K562 (cell line): Measurements from ENCODE around the gene PNPO. TPM values are rescaled to one million over a fixed set of nuclear protein-coding genes. Genes with fewer than 3 reads are reported as not detected.

Experiments used
- CREB1 ChIP-seq, 2 experiments: sonication (generic) in 1 of 2; formaldehyde crosslinking in 1 of 2; IDR thresholded peaks; 2 replicates each; pipeline versions ENCODE4 v1.6.1 to v1.8.0; 2012 to 2022; ENCODE audit warnings: inconsistent platforms in 1 of 2, mild to moderate bottlenecking in 1 of 2, missing genetic modification reagents in 1 of 2, moderate library complexity in 1 of 2
- PHF8 ChIP-seq: fragments of 200-600 bp; sonication (generic); IDR thresholded peaks from 2 replicates; pipeline ENCODE4 v1.6.1; 2012; ENCODE audit warnings: mixed run types, mild to moderate bottlenecking, inconsistent platforms, low read length, moderate library complexity, borderline replicate concordance
- RBM25 ChIP-seq: fragments of 200-400 bp; formaldehyde crosslinking; IDR thresholded peaks from 2 replicates; pipeline ENCODE4 v1.6.1; 2018; ENCODE audit warnings: low read length, low read depth, moderate library complexity; ENCODE audit not compliant: severe bottlenecking
- polyA plus RNA-seq, 8 experiments: library from polyadenylated mRNA; depleted of rRNA in 4 of 8; stranded (reverse) in 5 of 8; unstranded in 3 of 8; fragments of >200 nt; fragmentation: Nextera tagmentation in 2 of 8; fragmentation: Illumina TruSeq in 1 of 8; extraction: Ambion mirVana in 2 of 8; extraction: Trizol in 1 of 8; gene quantifications; 2 replicates each; pipeline versions ENCODE4 v1.2.1 to v1.2.3, GENCODE V29; 2011 to 2014; ENCODE audit warnings: inconsistent platforms in 1 of 8, missing spikeins in 1 of 8
- total RNA-seq, 7 experiments: library from RNA; depleted of rRNA in 6 of 7; stranded (reverse); fragments of >200 nt in 6 of 7; fragmentation: Illumina TruSeq in 2 of 7; extraction: Trizol in 2 of 7; gene quantifications; 2 replicates each; pipeline versions ENCODE4 v1.2.1 to v1.2.3, GENCODE V29; 2011 to 2021; ENCODE audit warnings: low replicate concordance in 1 of 7
- TF ChIP-seq, protein P1 (sequence below): fragments of 450-650 bp; IDR thresholded peaks from 2 replicates; pipeline ENCODE4 v1.6.1; 2014; ENCODE audit warnings: low read depth, mild to moderate bottlenecking, moderate library complexity, borderline replicate concordance
- TF ChIP-seq, protein P2 (sequence below): sonication (generic); formaldehyde crosslinking; IDR thresholded peaks from 2 replicates; pipeline ENCODE4 v1.8.0; 2022; ENCODE audit warnings: mild to moderate bottlenecking, missing genetic modification reagents
- TF ChIP-seq, protein P3 (sequence below), 2 experiments: fragments of 450-650 bp; conservative IDR thresholded peaks; 2 replicates each; pipeline ENCODE4 v1.6.1; 2017; ENCODE audit warnings: mild to moderate bottlenecking in 2 of 2, moderate library complexity in 2 of 2
- TF ChIP-seq, protein P4 (sequence below), 2 experiments: fragments of 450-650 bp in 1 of 2; sonication (generic) in 1 of 2; formaldehyde crosslinking in 1 of 2; IDR thresholded peaks; 2 replicates each; pipeline versions ENCODE4 v1.7.1 to v1.9.0; 2016 to 2022; ENCODE audit warnings: inconsistent platforms in 1 of 2, mild to moderate bottlenecking in 1 of 2, missing genetic modification reagents in 1 of 2
- TF ChIP-seq, protein P5 (sequence below), 2 experiments: IDR thresholded peaks; 2 replicates each; pipeline ENCODE4 v1.6.1; 2011; ENCODE audit warnings: borderline replicate concordance in 1 of 2, control low read depth in 1 of 2, low read depth in 1 of 2, low read length in 1 of 2, mild to moderate bottlenecking in 1 of 2, mixed read lengths in 1 of 2, moderate library complexity in 1 of 2; ENCODE audit not compliant: insufficient read depth in 1 of 2, insufficient read length in 1 of 2, poor library complexity in 1 of 2, severe bottlenecking in 1 of 2; ENCODE audit errors: extremely low read depth in 1 of 2

The PNPO gene
- total and polyA plus RNA-seq, 9 of the 15 experiments (the other 6 are each of a cell fraction or from before 2014, with no cell fraction given), result 16.6 to 39.0 (median 27.4) TPM

DNA sequence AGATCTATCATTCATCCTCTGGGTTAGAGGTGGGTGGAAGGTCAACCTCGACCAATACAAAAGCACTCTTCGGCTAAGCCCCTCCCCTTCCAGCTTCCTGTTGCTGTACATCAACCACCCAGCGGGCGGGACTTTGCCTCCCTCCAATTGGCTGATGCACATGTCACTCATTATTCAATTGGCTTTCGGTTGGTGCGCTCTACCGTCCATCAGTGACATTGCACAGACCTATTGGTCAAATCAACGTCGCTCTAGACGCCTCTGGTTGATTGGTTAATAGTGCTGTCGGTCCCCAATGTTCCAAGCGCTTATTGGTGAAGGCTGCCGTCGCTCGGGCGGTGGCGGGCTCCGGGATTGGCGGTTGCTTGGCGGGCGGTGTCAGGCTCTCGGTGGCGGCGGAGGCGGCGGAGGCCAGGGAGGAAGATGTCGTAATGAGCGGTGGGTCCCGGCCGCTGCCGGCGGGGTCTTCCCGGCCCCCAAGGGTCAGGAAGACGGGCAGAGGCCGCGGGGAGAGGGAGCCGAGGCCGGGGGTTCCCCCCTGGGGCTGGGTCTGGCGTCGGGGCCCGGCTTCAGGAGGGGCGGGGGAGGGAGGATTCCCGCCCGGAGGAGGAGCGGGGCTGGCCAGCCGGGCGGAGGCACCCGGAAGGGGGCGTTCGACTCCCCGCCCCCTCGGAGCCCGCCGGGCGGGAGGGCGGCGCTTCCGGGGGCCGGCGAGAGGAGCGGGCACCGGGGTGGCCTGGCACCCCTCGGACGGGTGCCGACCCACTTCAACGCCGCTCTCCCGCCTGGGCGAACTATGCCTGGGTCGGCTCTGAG is 45.3 kb upstream of the PNPO start, which contains the start of gene SP2 (continued):
- TF ChIP-seq, protein P1, sequence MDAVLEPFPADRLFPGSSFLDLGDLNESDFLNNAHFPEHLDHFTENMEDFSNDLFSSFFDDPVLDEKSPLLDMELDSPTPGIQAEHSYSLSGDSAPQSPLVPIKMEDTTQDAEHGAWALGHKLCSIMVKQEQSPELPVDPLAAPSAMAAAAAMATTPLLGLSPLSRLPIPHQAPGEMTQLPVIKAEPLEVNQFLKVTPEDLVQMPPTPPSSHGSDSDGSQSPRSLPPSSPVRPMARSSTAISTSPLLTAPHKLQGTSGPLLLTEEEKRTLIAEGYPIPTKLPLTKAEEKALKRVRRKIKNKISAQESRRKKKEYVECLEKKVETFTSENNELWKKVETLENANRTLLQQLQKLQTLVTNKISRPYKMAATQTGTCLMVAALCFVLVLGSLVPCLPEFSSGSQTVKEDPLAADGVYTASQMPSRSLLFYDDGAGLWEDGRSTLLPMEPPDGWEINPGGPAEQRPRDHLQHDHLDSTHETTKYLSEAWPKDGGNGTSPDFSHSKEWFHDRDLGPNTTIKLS, result peak; percentile 91
- TF ChIP-seq, protein P2, sequence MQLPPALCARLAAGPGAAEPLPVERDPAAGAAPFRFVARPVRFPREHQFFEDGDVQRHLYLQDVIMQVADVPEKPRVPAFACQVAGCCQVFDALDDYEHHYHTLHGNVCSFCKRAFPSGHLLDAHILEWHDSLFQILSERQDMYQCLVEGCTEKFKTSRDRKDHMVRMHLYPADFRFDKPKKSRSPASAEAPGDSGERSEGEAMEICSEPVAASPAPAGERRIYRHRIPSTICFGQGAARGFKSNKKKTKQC, result 0 out of 2 replicates have a peak, but pooled peaks have one; percentile 39
- TF ChIP-seq, protein P3, sequence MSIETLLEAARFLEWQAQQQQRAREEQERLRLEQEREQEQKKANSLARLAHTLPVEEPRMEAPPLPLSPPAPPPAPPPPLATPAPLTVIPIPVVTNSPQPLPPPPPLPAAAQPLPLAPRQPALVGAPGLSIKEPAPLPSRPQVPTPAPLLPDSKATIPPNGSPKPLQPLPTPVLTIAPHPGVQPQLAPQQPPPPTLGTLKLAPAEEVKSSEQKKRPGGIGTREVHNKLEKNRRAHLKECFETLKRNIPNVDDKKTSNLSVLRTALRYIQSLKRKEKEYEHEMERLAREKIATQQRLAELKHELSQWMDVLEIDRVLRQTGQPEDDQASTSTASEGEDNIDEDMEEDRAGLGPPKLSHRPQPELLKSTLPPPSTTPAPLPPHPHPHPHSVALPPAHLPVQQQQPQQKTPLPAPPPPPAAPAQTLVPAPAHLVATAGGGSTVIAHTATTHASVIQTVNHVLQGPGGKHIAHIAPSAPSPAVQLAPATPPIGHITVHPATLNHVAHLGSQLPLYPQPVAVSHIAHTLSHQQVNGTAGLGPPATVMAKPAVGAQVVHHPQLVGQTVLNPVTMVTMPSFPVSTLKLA (conservative IDR thresholded peaks at IDR 0.05), result peak; percentile 59
- TF ChIP-seq CREB1 (IDR thresholded peaks at IDR 0.05) (peak; percentile 83), CREB1 (CRISPR knock-in tag; IDR thresholded peaks at IDR 0.05) (peak; percentile 95), RBM25 (peak; percentile 100), PHF8 (peak; percentile 78)
- TF ChIP-seq, protein P4, sequence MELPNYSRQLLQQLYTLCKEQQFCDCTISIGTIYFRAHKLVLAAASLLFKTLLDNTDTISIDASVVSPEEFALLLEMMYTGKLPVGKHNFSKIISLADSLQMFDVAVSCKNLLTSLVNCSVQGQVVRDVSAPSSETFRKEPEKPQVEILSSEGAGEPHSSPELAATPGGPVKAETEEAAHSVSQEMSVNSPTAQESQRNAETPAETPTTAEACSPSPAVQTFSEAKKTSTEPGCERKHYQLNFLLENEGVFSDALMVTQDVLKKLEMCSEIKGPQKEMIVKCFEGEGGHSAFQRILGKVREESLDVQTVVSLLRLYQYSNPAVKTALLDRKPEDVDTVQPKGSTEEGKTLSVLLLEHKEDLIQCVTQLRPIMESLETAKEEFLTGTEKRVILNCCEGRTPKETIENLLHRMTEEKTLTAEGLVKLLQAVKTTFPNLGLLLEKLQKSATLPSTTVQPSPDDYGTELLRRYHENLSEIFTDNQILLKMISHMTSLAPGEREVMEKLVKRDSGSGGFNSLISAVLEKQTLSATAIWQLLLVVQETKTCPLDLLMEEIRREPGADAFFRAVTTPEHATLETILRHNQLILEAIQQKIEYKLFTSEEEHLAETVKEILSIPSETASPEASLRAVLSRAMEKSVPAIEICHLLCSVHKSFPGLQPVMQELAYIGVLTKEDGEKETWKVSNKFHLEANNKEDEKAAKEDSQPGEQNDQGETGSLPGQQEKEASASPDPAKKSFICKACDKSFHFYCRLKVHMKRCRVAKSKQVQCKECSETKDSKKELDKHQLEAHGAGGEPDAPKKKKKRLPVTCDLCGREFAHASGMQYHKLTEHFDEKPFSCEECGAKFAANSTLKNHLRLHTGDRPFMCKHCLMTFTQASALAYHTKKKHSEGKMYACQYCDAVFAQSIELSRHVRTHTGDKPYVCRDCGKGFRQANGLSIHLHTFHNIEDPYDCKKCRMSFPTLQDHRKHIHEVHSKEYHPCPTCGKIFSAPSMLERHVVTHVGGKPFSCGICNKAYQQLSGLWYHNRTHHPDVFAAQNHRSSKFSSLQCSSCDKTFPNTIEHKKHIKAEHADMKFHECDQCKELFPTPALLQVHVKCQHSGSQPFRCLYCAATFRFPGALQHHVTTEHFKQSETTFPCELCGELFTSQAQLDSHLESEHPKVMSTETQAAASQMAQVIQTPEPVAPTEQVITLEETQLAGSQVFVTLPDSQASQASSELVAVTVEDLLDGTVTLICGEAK (IDR thresholded peaks at IDR 0.05), result peak; percentile 97
- TF ChIP-seq, protein P4 (CRISPR knock-in tag; IDR thresholded peaks at IDR 0.05), result no peak
- TF ChIP-seq, protein P5, sequence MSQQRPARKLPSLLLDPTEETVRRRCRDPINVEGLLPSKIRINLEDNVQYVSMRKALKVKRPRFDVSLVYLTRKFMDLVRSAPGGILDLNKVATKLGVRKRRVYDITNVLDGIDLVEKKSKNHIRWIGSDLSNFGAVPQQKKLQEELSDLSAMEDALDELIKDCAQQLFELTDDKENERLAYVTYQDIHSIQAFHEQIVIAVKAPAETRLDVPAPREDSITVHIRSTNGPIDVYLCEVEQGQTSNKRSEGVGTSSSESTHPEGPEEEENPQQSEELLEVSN (IDR thresholded peaks at IDR 0.05; ENCODE audit: borderline replicate concordance in 1 of 2, extremely low read depth in 1 of 2, insufficient read depth in 1 of 2, insufficient read length in 1 of 2, low read depth in 1 of 2, low read length in 1 of 2, poor library complexity in 1 of 2, severe bottlenecking in 1 of 2), result peak; percentile 27 to 59
